K562 (cell line): Measurements from ENCODE around the gene IPPK. TPM values are rescaled to one million over a fixed set of nuclear protein-coding genes. Genes with fewer than 3 reads are reported as not detected.

Experiments used
- C11orf30 ChIP-seq: fragments of 450-650 bp; IDR thresholded peaks from 2 replicates; pipeline ENCODE4 v1.6.1; 2016; ENCODE audit warnings: low read depth, mild to moderate bottlenecking
- CBX3 ChIP-seq, 2 experiments: IDR thresholded peaks; 1 replicate in 1 of 2; 2 replicates in 1 of 2; pipeline ENCODE4 v1.6.1; 2012; ENCODE audit warnings: inconsistent platforms in 2 of 2, low read length in 2 of 2, borderline replicate concordance in 1 of 2, control low read depth in 1 of 2
- FOXK1 ChIP-seq: sonication (generic); formaldehyde crosslinking; IDR thresholded peaks from 2 replicates; pipeline ENCODE4 v1.8.0; 2022; ENCODE audit warnings: missing genetic modification reagents, mild to moderate bottlenecking, borderline replicate concordance
- FOXP1 ChIP-seq: sonication (generic); formaldehyde crosslinking; IDR thresholded peaks from 2 replicates; pipeline ENCODE4 v1.8.0; 2022; ENCODE audit warnings: mild to moderate bottlenecking, missing genetic modification reagents
- LARP7 ChIP-seq: fragments of 450-650 bp; IDR thresholded peaks from 2 replicates; pipeline ENCODE4 v1.6.1; 2016
- MAFF ChIP-seq: IDR thresholded peaks from 2 replicates; pipeline ENCODE4 v1.6.1; 2012; ENCODE audit warnings: low read length, improper control_type of control experiment
- MAFG ChIP-seq: fragments of 450-650 bp; conservative IDR thresholded peaks from 2 replicates; pipeline ENCODE4 v1.6.1; 2016; ENCODE audit warnings: missing genetic modification characterization, missing compliant biosample characterization
- MTA1 ChIP-seq: fragments of 450-650 bp; IDR thresholded peaks from 2 replicates; pipeline ENCODE4 v1.6.1; 2017; ENCODE audit warnings: borderline replicate concordance
- MTF1 ChIP-seq: fragments of 250-450 bp; sonication (Bioruptor Pico); IDR thresholded peaks from 2 replicates; pipeline ENCODE4 v1.9.0; 2021; ENCODE audit warnings: moderate library complexity, mild to moderate bottlenecking, inconsistent platforms, borderline replicate concordance
- NFE2 ChIP-seq: IDR thresholded peaks from 2 replicates; pipeline ENCODE4 v1.6.1; 2014; ENCODE audit warnings: antibody characterized with exemption, low read depth
- POLR2H ChIP-seq: IDR thresholded peaks from 2 replicates; pipeline ENCODE4 v1.6.1; 2016; ENCODE audit warnings: missing genetic modification characterization, low read depth, mild to moderate bottlenecking, control low read depth, missing compliant biosample characterization, moderate library complexity
- SMAD1 ChIP-seq: fragments of 150-350 bp; IDR thresholded peaks from 2 replicates; pipeline ENCODE4 v1.6.1; 2014; ENCODE audit warnings: low read length, low read depth; ENCODE audit not compliant: partially characterized antibody
- TFE3 ChIP-seq: fragments of 450-650 bp; formaldehyde crosslinking; IDR thresholded peaks from 2 replicates; pipeline ENCODE4 v1.4.0; 2020; ENCODE audit warnings: mild to moderate bottlenecking, mixed read lengths
- ZBTB12 ChIP-seq: fragments of 250-450 bp; sonication (Bioruptor Pico); IDR thresholded peaks from 2 replicates; pipeline ENCODE4 v1.4.0; 2020
- ZNF239 ChIP-seq: fragments of 250-450 bp; sonication (Bioruptor Pico); IDR thresholded peaks from 2 replicates; pipeline ENCODE4 v1.4.0; 2020; ENCODE audit warnings: mild to moderate bottlenecking
- ZNF316 ChIP-seq: fragments of 450-650 bp; IDR thresholded peaks from 2 replicates; pipeline ENCODE4 v1.6.1; 2016
- ZNF695 ChIP-seq: fragments of 450-650 bp; formaldehyde crosslinking; IDR thresholded peaks from 2 replicates; pipeline ENCODE4 v1.4.0; 2020; ENCODE audit warnings: mild to moderate bottlenecking, moderate library complexity
- ZSCAN32 ChIP-seq: fragments of 450-650 bp; formaldehyde crosslinking; IDR thresholded peaks from 2 replicates; pipeline ENCODE4 v1.4.0; 2020; ENCODE audit warnings: mild to moderate bottlenecking, moderate library complexity
- polyA plus RNA-seq, 8 experiments: library from polyadenylated mRNA; depleted of rRNA in 4 of 8; stranded (reverse) in 5 of 8; unstranded in 3 of 8; fragments of >200 nt; fragmentation: Nextera tagmentation in 2 of 8; fragmentation: Illumina TruSeq in 1 of 8; extraction: Ambion mirVana in 2 of 8; extraction: Trizol in 1 of 8; gene quantifications; 2 replicates each; pipeline versions ENCODE4 v1.2.1 to v1.2.3, GENCODE V29; 2011 to 2014; ENCODE audit warnings: inconsistent platforms in 1 of 8, missing spikeins in 1 of 8
- total RNA-seq, 7 experiments: library from RNA; depleted of rRNA in 6 of 7; stranded (reverse); fragments of >200 nt in 6 of 7; fragmentation: Illumina TruSeq in 2 of 7; extraction: Trizol in 2 of 7; gene quantifications; 2 replicates each; pipeline versions ENCODE4 v1.2.1 to v1.2.3, GENCODE V29; 2011 to 2021; ENCODE audit warnings: low replicate concordance in 1 of 7
- TF ChIP-seq, protein P1 (sequence below): fragments of 250-450 bp; sonication (Bioruptor Pico); IDR thresholded peaks from 2 replicates; pipeline ENCODE4 v1.8.0; 2022; ENCODE audit warnings: inconsistent platforms
- TF ChIP-seq, protein P2 (sequence below): fragments of 450-650 bp; IDR thresholded peaks from 2 replicates; pipeline ENCODE4 v1.6.1; 2016; ENCODE audit warnings: missing biosample characterization, missing genetic modification characterization
- TF ChIP-seq, protein P3 (sequence below): fragments of 250-450 bp; sonication (Bioruptor Pico); IDR thresholded peaks from 2 replicates; pipeline ENCODE4 v1.4.0; 2020; ENCODE audit warnings: mild to moderate bottlenecking

The IPPK gene
- total and polyA plus RNA-seq, 9 of the 15 experiments (the other 6 are each of a cell fraction or from before 2014, with no cell fraction given), result 3.1 to 22.2 (median 11.2) TPM

DNA sequence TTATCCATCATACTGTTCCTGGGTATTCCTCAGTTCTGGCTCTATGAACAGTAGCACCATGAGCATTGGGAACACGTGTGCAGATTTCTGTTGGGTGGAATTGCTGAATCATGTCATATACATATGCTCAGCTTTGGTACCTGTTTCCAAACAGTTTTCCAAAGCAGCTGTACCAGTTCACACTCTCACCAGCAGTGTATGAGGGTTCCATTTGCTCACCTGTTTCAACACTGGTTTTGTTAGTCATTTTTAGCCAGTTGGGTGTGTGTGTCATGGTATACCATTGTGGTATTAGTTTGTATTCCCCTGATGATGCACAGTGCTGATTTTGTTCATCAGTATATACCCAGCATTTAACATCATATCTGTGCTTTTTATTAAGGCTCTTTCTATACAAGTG lies 77.4 kb downstream of the IPPK start (continued):
- TF ChIP-seq TFE3 (CRISPR knock-in tag) (no peak), SMAD1 (no peak), MAFF (0 out of 2 replicates have a peak, but pooled peaks have one; percentile 3), ZSCAN32 (CRISPR knock-in tag) (no peak), ZNF239 (CRISPR knock-in tag) (no peak), ZNF316 (peak; percentile 77), FOXK1 (CRISPR knock-in tag) (no peak), NFE2 (peak; percentile 44; the same call in 1 of the 2 replicates), C11orf30 (peak; percentile 60), FOXP1 (CRISPR knock-in tag) (no peak), MTF1 (CRISPR knock-in tag) (no peak), CBX3 (IDR thresholded peaks at IDR 0.05; ENCODE audit: borderline replicate concordance in 1 of 2, low read length in 2 of 2) (no peak), ZNF695 (CRISPR knock-in tag) (no peak), MAFG (tag) (peak; percentile 51), ZBTB12 (CRISPR knock-in tag) (no peak), POLR2H (tag) (no peak), LARP7 (no peak), MTA1 (no peak)
- TF ChIP-seq, protein P1, sequence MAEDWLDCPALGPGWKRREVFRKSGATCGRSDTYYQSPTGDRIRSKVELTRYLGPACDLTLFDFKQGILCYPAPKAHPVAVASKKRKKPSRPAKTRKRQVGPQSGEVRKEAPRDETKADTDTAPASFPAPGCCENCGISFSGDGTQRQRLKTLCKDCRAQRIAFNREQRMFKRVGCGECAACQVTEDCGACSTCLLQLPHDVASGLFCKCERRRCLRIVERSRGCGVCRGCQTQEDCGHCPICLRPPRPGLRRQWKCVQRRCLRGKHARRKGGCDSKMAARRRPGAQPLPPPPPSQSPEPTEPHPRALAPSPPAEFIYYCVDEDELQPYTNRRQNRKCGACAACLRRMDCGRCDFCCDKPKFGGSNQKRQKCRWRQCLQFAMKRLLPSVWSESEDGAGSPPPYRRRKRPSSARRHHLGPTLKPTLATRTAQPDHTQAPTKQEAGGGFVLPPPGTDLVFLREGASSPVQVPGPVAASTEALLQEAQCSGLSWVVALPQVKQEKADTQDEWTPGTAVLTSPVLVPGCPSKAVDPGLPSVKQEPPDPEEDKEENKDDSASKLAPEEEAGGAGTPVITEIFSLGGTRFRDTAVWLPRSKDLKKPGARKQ (CRISPR knock-in tag), result no peak
- TF ChIP-seq, protein P2, sequence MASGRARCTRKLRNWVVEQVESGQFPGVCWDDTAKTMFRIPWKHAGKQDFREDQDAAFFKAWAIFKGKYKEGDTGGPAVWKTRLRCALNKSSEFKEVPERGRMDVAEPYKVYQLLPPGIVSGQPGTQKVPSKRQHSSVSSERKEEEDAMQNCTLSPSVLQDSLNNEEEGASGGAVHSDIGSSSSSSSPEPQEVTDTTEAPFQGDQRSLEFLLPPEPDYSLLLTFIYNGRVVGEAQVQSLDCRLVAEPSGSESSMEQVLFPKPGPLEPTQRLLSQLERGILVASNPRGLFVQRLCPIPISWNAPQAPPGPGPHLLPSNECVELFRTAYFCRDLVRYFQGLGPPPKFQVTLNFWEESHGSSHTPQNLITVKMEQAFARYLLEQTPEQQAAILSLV (tag), result no peak
- TF ChIP-seq, protein P3, sequence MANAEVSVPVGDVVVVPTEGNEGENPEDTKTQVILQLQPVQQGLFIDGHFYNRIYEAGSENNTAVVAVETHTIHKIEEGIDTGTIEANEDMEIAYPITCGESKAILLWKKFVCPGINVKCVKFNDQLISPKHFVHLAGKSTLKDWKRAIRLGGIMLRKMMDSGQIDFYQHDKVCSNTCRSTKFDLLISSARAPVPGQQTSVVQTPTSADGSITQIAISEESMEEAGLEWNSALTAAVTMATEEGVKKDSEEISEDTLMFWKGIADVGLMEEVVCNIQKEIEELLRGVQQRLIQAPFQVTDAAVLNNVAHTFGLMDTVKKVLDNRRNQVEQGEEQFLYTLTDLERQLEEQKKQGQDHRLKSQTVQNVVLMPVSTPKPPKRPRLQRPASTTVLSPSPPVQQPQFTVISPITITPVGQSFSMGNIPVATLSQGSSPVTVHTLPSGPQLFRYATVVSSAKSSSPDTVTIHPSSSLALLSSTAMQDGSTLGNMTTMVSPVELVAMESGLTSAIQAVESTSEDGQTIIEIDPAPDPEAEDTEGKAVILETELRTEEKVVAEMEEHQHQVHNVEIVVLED (CRISPR knock-in tag), result no peak
